WTC11 (cell line): ENCODE results near the gene LGMN. TPM values are rescaled to one million over a fixed set of nuclear protein-coding genes. Genes with fewer than 3 reads are reported as not detected.

Experiments used
- total RNA-seq: library from RNA; stranded (reverse); gene quantifications from 3 replicates; pipeline ENCODE4 v1.2.3, GENCODE V29; 2021

Gene LGMN
- total RNA-seq, 1 experiment from 2014 or later, result 55.7 TPM

Other genes with a start within 250 kb of the LGMN start
- gene RIN3, start 234.8 kb downstream of the LGMN start, total RNA-seq, result 2.7 to 3.3 TPM (median 3.0 TPM) in 3 replicates
- gene GOLGA5, start 45.7 kb upstream of the LGMN start, total RNA-seq, result 23.8 to 27.0 TPM (median 25.0 TPM) in 3 replicates
- gene CHGA, start 174.5 kb upstream of the LGMN start, total RNA-seq, result 8.5 to 17.2 TPM (median 17.1 TPM) in 3 replicates